ENCODE results near the gene CGB3.
A peak's percentile ranks its signal among the peaks of the same experiment; 100 is the strongest.

CGB3 gene

DNA sequence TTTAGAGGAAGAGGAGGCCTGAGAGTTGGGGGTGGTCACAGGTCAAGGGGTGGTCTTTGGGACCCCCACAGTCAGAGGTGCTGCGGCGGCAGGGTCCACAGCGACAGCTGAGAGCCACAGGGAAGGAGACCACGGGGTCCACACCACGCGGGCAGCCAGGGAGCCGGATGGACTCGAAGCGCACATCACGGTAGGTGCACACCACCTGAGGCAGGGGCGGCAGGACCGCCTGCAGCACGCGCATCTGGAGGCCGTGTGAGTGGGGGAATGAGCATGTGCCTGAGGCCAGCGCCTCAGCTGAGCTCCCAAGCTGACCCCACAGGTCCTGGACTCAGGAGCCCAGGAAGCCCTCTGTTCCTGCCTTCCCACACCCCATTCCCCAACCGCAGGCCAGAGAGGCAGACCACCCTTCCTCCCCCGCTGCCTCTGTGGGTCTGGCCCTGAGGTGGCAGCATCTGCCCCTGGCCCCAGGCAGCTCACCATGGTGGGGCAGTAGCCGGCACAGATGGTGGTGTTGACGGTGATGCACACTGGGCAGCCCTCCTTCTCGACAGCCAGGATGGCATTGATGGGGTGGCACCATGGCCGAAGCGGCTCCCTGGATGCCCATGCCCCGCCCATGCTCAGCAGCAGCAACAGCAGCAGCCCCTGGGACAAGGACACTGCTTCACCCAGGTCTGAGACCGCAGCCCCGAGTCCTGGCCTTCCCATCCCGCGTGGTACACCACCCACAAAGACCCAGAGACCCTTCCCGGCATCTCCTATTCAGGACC, 7.9 kb downstream of the CGB3 start:
- DNase-seq (ENCODE audit: low read depth): no peak

DNA sequence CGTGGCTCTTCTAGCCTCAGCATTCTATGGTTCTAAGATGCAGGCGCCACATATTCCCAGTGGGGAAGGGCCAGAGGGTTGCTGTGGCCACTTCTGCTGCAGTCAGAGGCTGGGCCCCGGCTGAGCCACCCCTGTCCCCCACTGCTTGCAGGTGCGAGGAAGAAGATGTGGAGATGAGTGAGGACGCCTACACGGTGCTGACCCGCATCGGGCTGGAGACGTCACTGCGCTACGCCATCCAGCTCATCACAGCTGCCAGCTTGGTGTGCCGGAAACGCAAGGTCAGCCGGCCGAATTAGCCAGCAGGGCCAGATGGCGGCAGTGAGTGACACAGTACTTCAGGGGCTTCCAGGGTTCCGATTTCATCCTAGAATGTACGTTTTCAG, 9.3 kb downstream of the CGB3 start:
- no peak for DNase-seq (ENCODE audit: low read depth)

DNA sequence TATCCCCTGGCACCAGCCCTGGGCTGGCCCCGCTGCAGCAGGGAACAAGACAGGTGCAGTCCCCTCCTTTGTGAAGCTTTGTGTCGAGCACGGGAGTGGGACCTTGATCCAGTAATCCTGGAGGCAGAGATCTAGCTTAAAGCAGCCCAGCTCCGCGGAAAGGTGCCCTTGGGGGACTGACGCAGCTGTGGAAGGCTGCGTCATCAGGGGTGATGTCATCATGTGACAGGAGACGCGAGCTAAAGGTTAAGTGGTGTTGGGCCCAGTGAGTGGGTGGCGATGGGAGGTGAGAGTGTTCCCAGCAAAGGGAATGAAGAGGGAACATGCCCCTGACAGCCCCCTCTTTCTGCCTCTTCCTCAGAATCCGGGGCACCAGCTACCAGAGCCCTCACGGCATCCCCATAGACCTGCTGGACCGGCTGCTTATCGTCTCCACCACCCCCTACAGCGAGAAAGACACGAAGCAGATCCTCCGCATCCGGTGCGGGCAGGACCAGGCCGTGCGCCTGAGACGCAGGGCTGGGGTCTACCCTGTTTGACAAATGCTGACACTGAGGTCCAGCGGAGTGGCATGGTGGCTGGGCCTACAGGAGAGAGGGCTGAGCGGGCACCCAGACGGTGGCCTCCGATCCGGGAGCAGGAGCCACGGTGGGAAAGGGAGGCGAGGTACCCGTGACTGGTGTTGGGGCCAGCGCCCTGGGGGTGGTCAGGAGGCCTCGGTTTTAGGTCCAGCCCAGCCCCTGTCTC, 9.8 kb downstream of the CGB3 start:
- DNase-seq (ENCODE audit: low read depth): no peak

DNA sequence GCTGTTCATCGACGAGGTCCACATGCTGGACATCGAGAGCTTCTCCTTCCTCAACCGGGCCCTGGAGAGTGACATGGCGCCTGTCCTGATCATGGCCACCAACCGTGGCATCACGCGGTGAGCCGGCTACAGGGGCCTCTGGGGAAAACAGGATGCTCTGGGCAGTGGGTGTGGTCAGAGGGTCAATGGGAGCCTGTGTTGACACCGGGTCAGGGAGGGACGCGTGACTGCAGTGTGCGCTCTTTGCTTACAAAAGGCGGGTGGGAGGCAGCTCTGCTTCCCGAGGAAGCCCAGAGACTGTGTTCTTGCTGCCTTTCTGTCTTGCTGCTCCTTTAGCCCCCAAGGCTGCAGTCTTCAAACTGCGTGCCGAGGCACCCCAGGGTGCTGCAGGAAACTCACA, 12.9 kb downstream of the CGB3 start:
- DNase-seq (ENCODE audit: low read depth): no peak

- DNase-seq (ENCODE audit: low read depth): no peak
Observed at GRCh38 chr19:49010453-49010852, 13.7 kb downstream of the CGB3 start.

- no peak for DNase-seq (ENCODE audit: low read depth)
Observed at GRCh38 chr19:49009828-49010227, 14.3 kb downstream of the CGB3 start.

- DNase-seq (ENCODE audit: low read depth): no peak
Observed at GRCh38 chr19:49006905-49007304, 17.2 kb downstream of the CGB3 start.

DNA sequence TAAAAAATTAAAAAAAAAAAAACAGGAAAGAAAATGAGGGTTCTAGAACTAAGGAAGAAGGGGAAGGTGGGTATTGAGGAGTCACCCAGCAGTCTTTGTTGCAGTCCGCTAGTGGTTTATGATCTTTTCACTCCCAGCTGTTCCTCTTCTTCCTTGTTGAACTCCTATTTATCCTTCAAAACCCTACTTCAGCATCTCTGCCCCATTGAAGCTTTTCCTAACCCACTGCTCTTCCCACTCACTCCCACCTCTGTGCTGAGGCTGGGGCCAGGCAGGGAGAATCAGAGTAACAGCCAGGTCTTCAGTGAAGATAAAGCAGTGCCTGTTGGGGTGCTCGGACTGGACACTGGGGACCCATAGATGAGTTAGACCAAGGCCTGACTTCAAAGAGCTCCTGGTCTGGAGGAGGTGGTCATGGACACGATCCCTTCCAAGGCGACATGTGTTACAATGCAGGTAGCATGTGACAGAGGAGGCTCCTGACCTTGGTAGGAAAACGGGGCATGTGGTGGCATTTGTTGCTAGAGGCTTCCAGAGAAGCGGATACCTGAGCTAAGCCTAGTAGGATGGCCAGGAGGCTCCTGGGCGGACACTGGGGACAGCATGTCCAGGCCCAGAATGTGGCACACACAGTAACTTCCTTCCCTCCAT, 19.0 kb downstream of the CGB3 start:
- no peak for DNase-seq (ENCODE audit: low read depth)

DNA sequence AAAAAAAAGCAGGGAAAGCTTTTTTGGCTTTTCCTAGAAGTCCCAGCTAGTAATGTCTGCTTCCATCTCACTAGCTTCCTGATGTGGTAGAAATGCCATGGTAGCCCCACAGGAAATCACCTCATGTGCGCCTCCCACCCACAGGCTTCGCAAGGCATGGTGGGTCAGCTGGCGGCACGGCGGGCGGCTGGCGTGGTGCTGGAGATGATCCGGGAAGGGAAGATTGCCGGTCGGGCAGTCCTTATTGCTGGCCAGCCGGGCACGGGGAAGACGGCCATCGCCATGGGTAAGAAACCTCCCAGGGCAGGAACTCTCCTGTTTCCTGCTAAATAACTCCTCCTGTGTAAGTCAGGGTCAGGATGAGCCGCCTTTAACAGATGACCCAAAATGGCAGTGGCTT, 20.0 kb downstream of the CGB3 start:
- no peak for DNase-seq (ENCODE audit: low read depth)

DNA sequence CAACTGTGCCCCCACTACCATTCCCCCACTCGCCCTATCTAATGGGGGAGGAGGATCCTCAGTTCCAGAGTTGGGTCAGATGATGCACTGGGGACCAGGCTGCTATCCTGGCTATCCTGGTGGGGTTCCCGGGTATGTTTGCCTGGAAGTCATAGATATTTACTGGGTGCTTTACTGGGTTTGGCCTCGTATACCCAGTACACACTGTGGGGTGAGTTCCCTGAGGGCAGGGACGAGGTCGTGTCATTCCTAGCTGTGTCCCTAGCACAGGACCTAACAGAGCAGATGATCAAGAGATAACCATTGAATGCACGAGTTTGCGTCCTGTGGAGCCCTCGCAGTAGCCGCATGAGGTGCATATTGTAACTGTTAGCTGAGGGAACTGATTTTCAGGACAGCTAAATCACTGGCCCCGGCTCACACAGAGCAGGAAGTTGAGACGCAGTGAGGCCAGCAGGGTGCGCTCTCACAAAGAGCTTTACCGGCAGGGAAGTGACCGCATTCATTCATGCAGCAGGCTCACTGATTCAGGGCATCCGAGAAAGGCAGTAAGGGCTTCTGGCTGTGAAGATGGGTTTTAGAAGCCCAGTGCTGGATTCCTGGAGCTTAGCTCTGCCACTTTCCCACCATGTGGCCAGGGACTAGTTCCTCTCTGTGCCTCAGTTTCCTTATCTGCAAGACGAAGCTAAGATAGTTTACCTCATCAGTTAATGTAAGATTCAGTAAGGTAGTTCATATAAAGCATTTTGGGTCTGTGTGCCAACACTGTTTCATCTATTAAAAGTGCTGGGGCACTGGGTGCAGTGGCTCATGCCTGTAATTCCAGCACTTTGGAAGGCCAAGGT, 24.4 kb downstream of the CGB3 start:
- peak; percentile 59 for DNase-seq (ENCODE audit: low read depth)

GRCh38 chr19:48997972-48998371, 26.2 kb downstream of the CGB3 start:
- no peak for DNase-seq (ENCODE audit: low read depth)

GRCh38 chr19:48994035-48994386, 30.1 kb downstream of the CGB3 start:
- no peak for DNase-seq (ENCODE audit: low read depth)

GRCh38 chr19:48993175-48994034, 30.7 kb downstream of the CGB3 start, which contains the start of the genes GYS1 and RUVBL2:
GYS1 (minus strand) TSS chr19:48993309; CDS start chr19:48993112, 197 bp downstream.
RUVBL2 (plus strand) TSS chr19:48993887; CDS start chr19:48993912, 25 bp downstream.
- DNase-seq (ENCODE audit: low read depth): peak; percentile 99

- DNase-seq (ENCODE audit: low read depth): no peak
Observed at GRCh38 chr19:48992581-48993174, 31.5 kb downstream of the CGB3 start.

- DNase-seq (ENCODE audit: low read depth): no peak
Observed at GRCh38 chr19:48991873-48992580, 32.1 kb downstream of the CGB3 start.

GRCh38 chr19:48991011-48991609, 33.0 kb downstream of the CGB3 start:
- no peak for DNase-seq (ENCODE audit: low read depth)

DNA sequence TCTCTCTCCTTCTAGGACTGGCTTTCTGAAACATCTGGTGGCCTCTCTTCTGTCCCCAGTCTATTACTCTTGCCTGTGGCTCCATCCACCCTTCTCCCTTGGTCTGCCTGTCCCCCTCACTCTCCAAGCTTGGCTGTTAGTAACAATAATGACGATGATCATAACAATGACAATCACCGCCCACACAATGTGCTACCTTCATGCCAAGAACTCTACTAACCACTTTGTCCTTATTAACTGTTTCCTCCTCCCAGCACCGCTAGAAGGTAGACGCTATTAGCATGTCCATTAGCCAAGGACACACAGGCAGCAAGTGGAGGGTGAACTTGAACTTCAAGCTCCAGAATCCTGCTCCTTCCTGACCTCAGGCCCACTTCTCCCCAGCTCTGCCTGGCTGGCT, 33.7 kb downstream of the CGB3 start:
- no peak for DNase-seq (ENCODE audit: low read depth)

DNA sequence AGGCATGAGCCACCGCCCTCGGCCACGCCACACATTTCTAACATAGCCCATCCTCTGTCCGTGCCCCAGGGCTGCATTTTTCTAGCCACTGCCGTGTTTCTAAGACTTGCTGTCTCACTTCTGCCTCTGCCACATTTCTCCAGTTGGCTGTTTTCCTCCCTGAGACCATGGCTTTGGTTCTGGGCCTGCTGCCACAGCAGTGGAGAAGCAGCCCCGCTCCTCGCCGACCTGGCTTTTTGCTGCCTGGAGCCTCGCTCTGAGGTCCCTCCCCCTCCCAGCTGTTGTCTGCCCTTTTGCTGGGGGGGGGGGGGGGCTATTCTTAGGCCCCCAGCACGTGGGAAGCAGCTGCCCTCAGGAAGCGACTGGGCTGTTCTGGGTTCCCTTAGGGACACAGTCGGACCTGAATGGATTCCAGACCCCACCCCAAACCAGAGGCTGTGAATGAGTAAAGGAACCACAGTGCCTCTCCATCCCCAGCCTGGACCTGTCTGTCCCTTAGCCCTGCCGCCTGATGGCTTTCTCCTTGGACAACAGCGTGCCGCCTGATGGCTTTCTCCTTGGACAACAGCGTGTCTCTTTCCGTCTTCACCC, 34.3 kb downstream of the CGB3 start:
- no peak for DNase-seq (ENCODE audit: low read depth)

DNA sequence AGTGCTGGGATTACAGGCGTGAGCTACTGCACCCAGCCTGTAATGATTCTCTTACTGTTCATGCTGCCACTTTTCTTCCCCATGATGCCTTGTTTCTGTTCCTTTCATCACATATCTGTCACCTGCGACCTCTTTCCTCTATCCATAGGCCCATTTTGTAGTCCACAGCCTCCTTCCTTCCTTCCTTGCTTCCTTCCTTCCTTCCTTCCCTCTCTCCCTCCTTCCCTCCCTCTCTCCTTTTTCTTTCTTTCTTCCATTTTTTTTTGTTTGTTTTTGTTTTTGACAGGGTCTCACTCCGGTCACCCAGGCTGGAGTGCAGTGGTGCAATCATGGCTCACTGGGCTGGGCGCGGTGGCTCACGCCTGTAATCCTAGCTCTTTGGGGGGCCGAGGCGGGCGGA, 35.3 kb downstream of the CGB3 start:
- DNase-seq (ENCODE audit: low read depth): no peak

All from activated T-helper 1 cell treated with Interleukin-2 at 50 U/mL for 16 hours (primary cell).